GM23338 (cell line): ENCODE measurements around the gene GCK. TPM values are rescaled to one million over a fixed set of nuclear protein-coding genes. Genes with fewer than 3 reads are reported as not detected.

Experiments used
- ATAC-seq: fragments of 200-7000 bp; cut with Tn5 transposase; 3 replicates; pipeline ENCODE4 v1.9.1; 2020
- DNase-seq: peaks from one replicate; pipeline ENCODE4 v3.0.0-alpha.2; 2015; ENCODE audit warnings: low spot score
- H2AFZ ChIP-seq: fragments of 200-600 bp; sonication (generic); 2 replicates; pipeline ENCODE4 v1.8.0; 2016; ENCODE audit warnings: antibody characterized with exemption, mild to moderate bottlenecking, moderate library complexity
- H3F3A ChIP-seq: fragments of 200-600 bp; sonication (generic); replicated peaks from 2 replicates; pipeline ENCODE4 v1.8.0; 2017; ENCODE audit warnings: antibody characterized with exemption, mixed run types, low read depth
- H3K27ac ChIP-seq: fragments of 200-600 bp; sonication (generic); 2 replicates; pipeline ENCODE4 v1.6.1; 2016; ENCODE audit warnings: low read depth
- H3K27me3 ChIP-seq: fragments of 200-600 bp; sonication (generic); 2 replicates; pipeline ENCODE4 v1.8.0; 2016; ENCODE audit warnings: mild to moderate bottlenecking, mixed run types, moderate library complexity; ENCODE audit not compliant: insufficient read depth
- H3K36me3 ChIP-seq: fragments of 200-600 bp; sonication (generic); 2 replicates; pipeline ENCODE4 v1.8.0; 2016; ENCODE audit warnings: mild to moderate bottlenecking; ENCODE audit not compliant: insufficient read depth
- H3K4me1 ChIP-seq: fragments of 200-600 bp; sonication (generic); 2 replicates; pipeline ENCODE4 v1.8.0; 2016; ENCODE audit warnings: mild to moderate bottlenecking, moderate library complexity; ENCODE audit not compliant: insufficient read depth
- H3K4me2 ChIP-seq: fragments of 200-600 bp; sonication (generic); 2 replicates; pipeline ENCODE4 v1.7.1; 2017; ENCODE audit warnings: mixed run types
- H3K4me3 ChIP-seq: fragments of 200-600 bp; sonication (generic); 2 replicates; pipeline ENCODE4 v1.6.1; 2016; ENCODE audit warnings: mixed run types
- H3K79me2 ChIP-seq: fragments of 200-600 bp; sonication (generic); replicated peaks from 2 replicates; pipeline ENCODE4 v1.8.0; 2017; ENCODE audit warnings: mild to moderate bottlenecking; ENCODE audit not compliant: insufficient read depth
- H3K9me2 ChIP-seq: fragments of 200-600 bp; sonication (generic); 2 replicates; pipeline ENCODE4 v1.8.0; 2017; ENCODE audit not compliant: insufficient read depth
- H4K20me1 ChIP-seq: fragments of 200-600 bp; sonication (generic); replicated peaks from 2 replicates; pipeline ENCODE4 v1.8.0; 2017; ENCODE audit warnings: mild to moderate bottlenecking; ENCODE audit not compliant: insufficient read depth
- H3K27ac Mint-ChIP-seq: 2 replicates; pipeline ENCODE4 v1.8.0; 2020; ENCODE audit warnings: inconsistent platforms, mild to moderate bottlenecking, moderate library complexity, mixed read lengths
- H3K27me3 Mint-ChIP-seq: 3 replicates; pipeline ENCODE4 v1.8.0; 2022; ENCODE audit warnings: low read depth, mild to moderate bottlenecking, moderate library complexity, mixed read lengths, inconsistent platforms; ENCODE audit not compliant: insufficient read depth, poor library complexity
- H3K36me3 Mint-ChIP-seq: 3 replicates; pipeline ENCODE4 v1.8.0; 2021; ENCODE audit warnings: low read depth, mild to moderate bottlenecking, inconsistent platforms, moderate library complexity, mixed read lengths
- H3K4me1 Mint-ChIP-seq: 3 replicates; pipeline ENCODE4 v1.8.0; 2020; ENCODE audit warnings: mild to moderate bottlenecking, inconsistent platforms, mixed read lengths
- H3K4me3 Mint-ChIP-seq: 3 replicates; pipeline ENCODE4 v1.8.0; 2021; ENCODE audit warnings: moderate library complexity, mild to moderate bottlenecking, inconsistent platforms, mixed read lengths
- H3K9me3 Mint-ChIP-seq: 3 replicates; pipeline ENCODE4 v1.8.0; 2020; ENCODE audit warnings: moderate library complexity, mild to moderate bottlenecking, inconsistent platforms, mixed read lengths
- EZH2phosphoT487 ChIP-seq: fragments of 200-600 bp; sonication (generic); IDR thresholded peaks from one replicate; pipeline ENCODE4 v1.8.1; 2018; ENCODE audit warnings: antibody characterized with exemption; ENCODE audit not compliant: unreplicated experiment
- NANOG ChIP-seq: IDR thresholded peaks from 2 replicates; pipeline ENCODE4 v1.6.1; 2016; ENCODE audit warnings: antibody characterized with exemption, borderline replicate concordance
- ZNF114 ChIP-seq: fragments of 250-450 bp; sonication (Bioruptor Pico); IDR thresholded peaks from 2 replicates; pipeline ENCODE4 v1.5.0; 2020; ENCODE audit warnings: mild to moderate bottlenecking, moderate library complexity
- polyA plus RNA-seq: library from polyadenylated mRNA; unstranded; fragments of >200 nt; fragmentation: Nextera tagmentation; extraction: Ambion mirVana; gene quantifications from 2 replicates; pipeline ENCODE4 v1.2.1, GENCODE V29; 2016
- total RNA-seq: library from RNA; depleted of rRNA; stranded (reverse); fragments of >200 nt; shearing (Covaris generic); gene quantifications from 2 replicates; pipeline ENCODE4 v1.2.3, GENCODE V29; 2014
- TF ChIP-seq, protein P1 (sequence below): IDR thresholded peaks from one replicate; pipeline ENCODE4 v1.6.1; 2018; ENCODE audit warnings: antibody characterized with exemption; ENCODE audit not compliant: unreplicated experiment

The GCK gene
- total and polyA plus RNA-seq, 2 experiments from 2014 or later = 6.1 to 7.3 TPM

GRCh38 chr7:44191171-44191570 is 1.9 kb upstream of the GCK start:
- Histone ChIP-seq H3K4me2 (no peak overlapping the region), H4K20me1 (no peaks in the 10 kb centered on the region)
- TF ChIP-seq NANOG = no peak
- TF ChIP-seq, protein P1, sequence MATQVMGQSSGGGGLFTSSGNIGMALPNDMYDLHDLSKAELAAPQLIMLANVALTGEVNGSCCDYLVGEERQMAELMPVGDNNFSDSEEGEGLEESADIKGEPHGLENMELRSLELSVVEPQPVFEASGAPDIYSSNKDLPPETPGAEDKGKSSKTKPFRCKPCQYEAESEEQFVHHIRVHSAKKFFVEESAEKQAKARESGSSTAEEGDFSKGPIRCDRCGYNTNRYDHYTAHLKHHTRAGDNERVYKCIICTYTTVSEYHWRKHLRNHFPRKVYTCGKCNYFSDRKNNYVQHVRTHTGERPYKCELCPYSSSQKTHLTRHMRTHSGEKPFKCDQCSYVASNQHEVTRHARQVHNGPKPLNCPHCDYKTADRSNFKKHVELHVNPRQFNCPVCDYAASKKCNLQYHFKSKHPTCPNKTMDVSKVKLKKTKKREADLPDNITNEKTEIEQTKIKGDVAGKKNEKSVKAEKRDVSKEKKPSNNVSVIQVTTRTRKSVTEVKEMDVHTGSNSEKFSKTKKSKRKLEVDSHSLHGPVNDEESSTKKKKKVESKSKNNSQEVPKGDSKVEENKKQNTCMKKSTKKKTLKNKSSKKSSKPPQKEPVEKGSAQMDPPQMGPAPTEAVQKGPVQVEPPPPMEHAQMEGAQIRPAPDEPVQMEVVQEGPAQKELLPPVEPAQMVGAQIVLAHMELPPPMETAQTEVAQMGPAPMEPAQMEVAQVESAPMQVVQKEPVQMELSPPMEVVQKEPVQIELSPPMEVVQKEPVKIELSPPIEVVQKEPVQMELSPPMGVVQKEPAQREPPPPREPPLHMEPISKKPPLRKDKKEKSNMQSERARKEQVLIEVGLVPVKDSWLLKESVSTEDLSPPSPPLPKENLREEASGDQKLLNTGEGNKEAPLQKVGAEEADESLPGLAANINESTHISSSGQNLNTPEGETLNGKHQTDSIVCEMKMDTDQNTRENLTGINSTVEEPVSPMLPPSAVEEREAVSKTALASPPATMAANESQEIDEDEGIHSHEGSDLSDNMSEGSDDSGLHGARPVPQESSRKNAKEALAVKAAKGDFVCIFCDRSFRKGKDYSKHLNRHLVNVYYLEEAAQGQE = no peak
- TF ChIP-seq EZH2phosphoT487 = no peak

GRCh38 chr7:44189993-44190872 is 994 bp upstream of the GCK start:
- Mint-ChIP-seq H3K9me3 (no peaks in the 10 kb centered on the region), H3K4me1 (peaks cover 18% of the 10 kb centered on the region), H3K4me3 (no peak overlapping the region), H3K36me3 (no peaks in the 10 kb centered on the region; the same call in 2 of the 3 replicates), H3K27me3 (peaks cover 7% of the 10 kb centered on the region), H3K27ac (no peak overlapping the region)
- no peak overlapping the region for H3K4me3 ChIP-seq
- no peak overlapping the region for H3K27ac ChIP-seq
- H4K20me1 ChIP-seq = no peaks in the 10 kb centered on the region
- no peak for TF ChIP-seq ZNF114
- DNase-seq = no peak
- no peak overlapping the region for H2AFZ ChIP-seq
- H3K4me2 ChIP-seq = no peak overlapping the region
- no peaks in the 10 kb centered on the region for H3K79me2 ChIP-seq
- no peaks in the 10 kb centered on the region for H3K36me3 ChIP-seq
- no peaks in the 10 kb centered on the region for H3K4me1 ChIP-seq
- H3K27me3 ChIP-seq = no peaks in the 10 kb centered on the region
- H3F3A ChIP-seq = no peaks in the 10 kb centered on the region
- H3K9me2 ChIP-seq = no peaks in the 10 kb centered on the region; the same call in 1 of the 2 replicates
- no peak for ATAC-seq

More at GRCh38 chr7:44191171-44191570, 1.9 kb upstream of the GCK start:
- Mint-ChIP-seq H3K27me3 (peaks cover 7% of the 10 kb centered on the region), H3K4me1 (peaks cover 18% of the 10 kb centered on the region), H3K36me3 (no peaks in the 10 kb centered on the region; the same call in 2 of the 3 replicates), H3K9me3 (no peaks in the 10 kb centered on the region), H3K4me3 (no peak overlapping the region), H3K27ac (no peak overlapping the region)
- no peaks in the 10 kb centered on the region for H3K27me3 ChIP-seq
- ATAC-seq (no peak), DNase-seq (no peak)
- no peaks in the 10 kb centered on the region for H3K79me2 ChIP-seq
- H2AFZ ChIP-seq = no peak overlapping the region
- no peaks in the 10 kb centered on the region for H3K4me1 ChIP-seq
- H3F3A ChIP-seq = no peaks in the 10 kb centered on the region
- H3K9me2 ChIP-seq = no peaks in the 10 kb centered on the region; the same call in 1 of the 2 replicates
- no peak overlapping the region for H3K27ac ChIP-seq
- H3K4me3 ChIP-seq = no peak overlapping the region
- H3K36me3 ChIP-seq = no peaks in the 10 kb centered on the region
